GM12878 (cell line): Measurements from ENCODE around the gene CENATAC. TPM values are rescaled to one million over a fixed set of nuclear protein-coding genes. Genes with fewer than 3 reads are reported as not detected.

ENCODE experiments used
- ATAC-seq: fragments of 200-7000 bp; cut with Tn5 transposase; 3 replicates; pipeline ENCODE4 v1.9.1; 2020; ENCODE audit warnings: mild to moderate bottlenecking, moderate library complexity
- BruUV-seq: library from RNA; stranded (reverse); fragments of 400-500 nt; replicated peaks from 2 replicates; lab custom pipeline; 2021; lab: Mats Ljungman, UMichigan
- CTCF ChIA-PET: fragments of 300-600 bp; sonication (Branson Sonifier 250); formaldehyde crosslinking; extraction: SDS; loops from one replicate; lab custom pipeline; 2021; ENCODE audit warnings: inconsistent platforms; lab: Yijun Ruan, JAX
- POLR2A ChIA-PET: fragments of 350-600 bp; formaldehyde crosslinking; extraction: SDS; loops from one replicate; lab custom pipeline; 2021; ENCODE audit warnings: inconsistent platforms; lab: Charles Lee
- RAD21 ChIA-PET: fragments of 300-600 bp; sonication (Branson Sonifier 250); formaldehyde crosslinking; loops from one replicate; lab custom pipeline; 2023; ENCODE audit warnings: antibody characterized with exemption; ENCODE audit not compliant: unreplicated experiment; lab: Charles Lee
- SMC1A ChIA-PET: fragments of 300-600 bp; sonication (Branson Sonifier 250); formaldehyde crosslinking; loops from one replicate; lab custom pipeline; 2023; ENCODE audit not compliant: unreplicated experiment, uncharacterized antibody; lab: Charles Lee
- DNase-seq: peaks from one replicate; pipeline ENCODE4 v3.0.0-alpha.2; 2011; ENCODE audit warnings: low read depth, low spot score
- FAIRE-seq: peaks from 3 replicates; lab custom pipeline; 2011; peaks lifted over from hg19 to GRCh38; lab: Jason Lieb, UNC
- H2AFZ ChIP-seq: 2 replicates; pipeline ENCODE4 v1.6.0; 2011; ENCODE audit warnings: low read depth, low read length, control low read depth; ENCODE audit not compliant: control insufficient read depth
- H3K27ac ChIP-seq: 2 replicates; pipeline ENCODE4 v1.5.1; 2011; ENCODE audit warnings: control low read depth; ENCODE audit not compliant: control insufficient read depth, insufficient read depth
- H3K27me3 ChIP-seq, 2 experiments: replicated peaks in 1 of 2; 2 replicates each; pipeline versions ENCODE4 v1.6.0 to v1.6.1; 2011; ENCODE audit warnings: low read length in 1 of 2; ENCODE audit not compliant: control insufficient read depth in 2 of 2, insufficient read depth in 2 of 2
- H3K36me3 ChIP-seq, 2 experiments: 2 replicates each; pipeline ENCODE4 v1.5.1; 2011; ENCODE audit warnings: low read length in 1 of 2; ENCODE audit not compliant: control insufficient read depth in 2 of 2, insufficient read depth in 2 of 2
- H3K4me1 ChIP-seq: 2 replicates; pipeline ENCODE4 v1.6.1; 2011; ENCODE audit warnings: mild to moderate bottlenecking, low read length, moderate library complexity, mixed read lengths; ENCODE audit not compliant: control insufficient read depth, insufficient read depth
- H3K4me2 ChIP-seq: 2 replicates; pipeline ENCODE4 v1.6.0; 2011; ENCODE audit warnings: control low read depth; ENCODE audit not compliant: control insufficient read depth, insufficient read depth
- H3K4me3 ChIP-seq: fragments of 200-600 bp; sonication (generic); 2 replicates; pipeline ENCODE4 v1.5.1; 2016
- H3K79me2 ChIP-seq: 2 replicates; pipeline ENCODE4 v1.6.0; 2011; ENCODE audit warnings: low read length; ENCODE audit not compliant: control insufficient read depth, insufficient read depth
- H3K9ac ChIP-seq: 2 replicates; pipeline ENCODE4 v1.8.0; 2011; ENCODE audit warnings: low read length, control low read depth, mixed read lengths; ENCODE audit not compliant: control insufficient read depth, insufficient read depth
- H3K9me3 ChIP-seq: replicated peaks from 3 replicates; pipeline ENCODE4 v1.5.1; 2011; ENCODE audit warnings: mild to moderate bottlenecking, low read length; ENCODE audit not compliant: control insufficient read depth, insufficient read depth
- H4K20me1 ChIP-seq: 2 replicates; pipeline ENCODE4 v1.6.0; 2011; ENCODE audit not compliant: control insufficient read depth, insufficient read depth
- BHLHE40 ChIP-seq, 2 experiments: fragments of 450-650 bp in 1 of 2; IDR thresholded peaks; 2 replicates each; pipeline ENCODE4 v1.6.1; 2011 to 2017; ENCODE audit warnings: low read depth in 2 of 2, borderline replicate concordance in 1 of 2, improper control_type of control experiment in 1 of 2, low read length in 1 of 2, mild to moderate bottlenecking in 1 of 2
- KDM1A ChIP-seq: fragments of 200-600 bp; sonication (generic); IDR thresholded peaks from 2 replicates; pipeline ENCODE4 v1.6.1; 2016; ENCODE audit warnings: borderline replicate concordance
- MYB ChIP-seq: fragments of 150-350 bp; IDR thresholded peaks from 2 replicates; pipeline ENCODE4 v1.6.1; 2014; ENCODE audit warnings: mild to moderate bottlenecking, low read depth, low read length, borderline replicate concordance
- PML ChIP-seq: IDR thresholded peaks from 2 replicates; pipeline ENCODE4 v1.6.1; 2012; ENCODE audit warnings: low read length, inconsistent platforms
- POU2F2 ChIP-seq: IDR thresholded peaks from 3 replicates; pipeline ENCODE4 v1.6.1; 2011; ENCODE audit warnings: low read depth, mild to moderate bottlenecking, low read length, borderline replicate concordance
- TAF1 ChIP-seq: IDR thresholded peaks from 2 replicates; pipeline ENCODE4 v1.6.1; 2011; ENCODE audit warnings: mild to moderate bottlenecking, low read depth, low read length, borderline replicate concordance
- WGBS: methylation state at CpG from one replicate; pipeline ENCODE4 v1.1.6; 2016; ENCODE audit warnings: low lambda C conversion rate; ENCODE audit not compliant: insufficient replicate concordance, insufficient coverage; ENCODE audit errors: missing lambda C conversion rate; 5-methylcytosine and 5-hydroxymethylcytosine counted together
- in situ Hi-C: fragments of 300-500 bp; cut with MboI; formaldehyde crosslinking; loops from 9 replicates; pipeline ENCODE4 v1.14.3; 2018; ENCODE audit warnings: mixed read lengths
- intact Hi-C: fragments of 100-400 bp; cut with micrococcal nuclease; formaldehyde crosslinking; loops from one replicate; pipeline ENCODE4 v1.14.2; 2022; ENCODE audit not compliant: unreplicated experiment
- polyA plus RNA-seq, 11 experiments: library from polyadenylated mRNA; depleted of rRNA in 4 of 11; unstranded in 6 of 11; stranded (reverse) in 5 of 11; fragments of >200 nt; fragmentation: Nextera tagmentation in 4 of 11; fragmentation: Illumina TruSeq in 1 of 11; extraction: Ambion mirVana in 4 of 11; extraction: Trizol in 1 of 11; gene quantifications; 1 replicate in 1 of 11; 2 replicates in 10 of 11; pipeline versions ENCODE4 v1.2.1 to v1.2.3, GENCODE V29; 2011 to 2016; ENCODE audit warnings: inconsistent platforms in 2 of 11, missing spikeins in 2 of 11, low read depth in 1 of 11
- total RNA-seq, 4 experiments: library from RNA; depleted of rRNA in 3 of 4; stranded (reverse); fragments of >200 nt in 3 of 4; fragmentation: Illumina TruSeq in 1 of 4; extraction: Trizol in 1 of 4; gene quantifications; 2 replicates each; pipeline versions ENCODE4 v1.2.1 to v1.2.3, GENCODE V29; 2013 to 2021
- TF ChIP-seq, protein P1 (sequence below): fragments of 450-650 bp; IDR thresholded peaks from 2 replicates; pipeline ENCODE4 v1.6.1; 2017; ENCODE audit warnings: mild to moderate bottlenecking, moderate library complexity
- TF ChIP-seq, protein P2 (sequence below): IDR thresholded peaks from 2 replicates; pipeline ENCODE4 v1.6.1; 2011; ENCODE audit warnings: low read depth, mild to moderate bottlenecking, low read length, moderate library complexity, borderline replicate concordance; ENCODE audit errors: extremely low read depth
- TF ChIP-seq, protein P3 (sequence below): fragments of 450-650 bp; IDR thresholded peaks from 2 replicates; pipeline ENCODE4 v1.6.1; 2016; ENCODE audit warnings: mild to moderate bottlenecking
- TF ChIP-seq, protein P4 (sequence below): fragments of 450-650 bp; formaldehyde crosslinking; IDR thresholded peaks from 2 replicates; pipeline ENCODE4 v1.4.0; 2022; ENCODE audit warnings: mild to moderate bottlenecking, moderate library complexity
- TF ChIP-seq, protein P5 (sequence below): IDR thresholded peaks from 2 replicates; pipeline ENCODE4 v1.6.1; 2012; ENCODE audit warnings: mild to moderate bottlenecking, low read depth, low read length

CENATAC gene
- total and polyA plus RNA-seq, 10 of the 15 experiments (the other 5 are each of a cell fraction or from before 2014, with no cell fraction given): 4.8 to 37.1 (median 24.1) TPM

DNA sequence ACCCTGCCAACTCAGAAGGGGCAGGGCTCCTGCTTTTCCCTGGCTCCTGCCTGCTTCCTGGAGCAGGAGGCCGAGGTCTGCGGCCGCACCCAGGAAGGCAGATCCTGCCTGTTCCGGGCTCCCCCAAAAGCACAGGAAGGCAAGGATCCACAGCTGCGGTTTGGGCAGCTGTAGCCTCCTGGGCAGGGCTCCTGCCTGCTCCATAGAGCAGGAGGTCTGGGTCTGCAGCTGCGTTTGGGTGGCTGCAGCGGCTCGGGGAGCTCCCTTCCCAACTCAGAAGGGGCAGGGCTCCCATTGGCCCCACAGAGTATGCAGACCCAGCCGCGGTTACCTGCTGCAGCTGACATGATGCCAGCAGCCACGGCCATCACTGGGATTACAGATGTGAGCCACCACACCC is 36.3 kb upstream of the CENATAC start:
- Histone ChIP-seq H3K9me3 (no peaks in the 10 kb centered on the region), H2AFZ (no peak overlapping the region), H3K4me2 (no peak overlapping the region), H3K4me3 (no peak overlapping the region), H3K9ac (no peak overlapping the region), H3K27me3 (peaks cover 0 to 4% of the 10 kb centered on the region in 2 experiments; a peak in 1 of 4 replicates), H4K20me1 (no peaks in the 10 kb centered on the region), H3K27ac (no peak overlapping the region), H3K79me2 (no peaks in the 10 kb centered on the region), H3K4me1 (no peaks in the 10 kb centered on the region), H3K36me3 (no peaks in the 10 kb centered on the region)
- no peak for FAIRE-seq
- WGBS: 54% methylated on average over 11 of the region's 11 CpGs
- intact Hi-C loops (no loop called here), in situ Hi-C loops (no loop called here)
- no peak for ATAC-seq
- DNase-seq: no peak
- TF ChIP-seq, protein P1, sequence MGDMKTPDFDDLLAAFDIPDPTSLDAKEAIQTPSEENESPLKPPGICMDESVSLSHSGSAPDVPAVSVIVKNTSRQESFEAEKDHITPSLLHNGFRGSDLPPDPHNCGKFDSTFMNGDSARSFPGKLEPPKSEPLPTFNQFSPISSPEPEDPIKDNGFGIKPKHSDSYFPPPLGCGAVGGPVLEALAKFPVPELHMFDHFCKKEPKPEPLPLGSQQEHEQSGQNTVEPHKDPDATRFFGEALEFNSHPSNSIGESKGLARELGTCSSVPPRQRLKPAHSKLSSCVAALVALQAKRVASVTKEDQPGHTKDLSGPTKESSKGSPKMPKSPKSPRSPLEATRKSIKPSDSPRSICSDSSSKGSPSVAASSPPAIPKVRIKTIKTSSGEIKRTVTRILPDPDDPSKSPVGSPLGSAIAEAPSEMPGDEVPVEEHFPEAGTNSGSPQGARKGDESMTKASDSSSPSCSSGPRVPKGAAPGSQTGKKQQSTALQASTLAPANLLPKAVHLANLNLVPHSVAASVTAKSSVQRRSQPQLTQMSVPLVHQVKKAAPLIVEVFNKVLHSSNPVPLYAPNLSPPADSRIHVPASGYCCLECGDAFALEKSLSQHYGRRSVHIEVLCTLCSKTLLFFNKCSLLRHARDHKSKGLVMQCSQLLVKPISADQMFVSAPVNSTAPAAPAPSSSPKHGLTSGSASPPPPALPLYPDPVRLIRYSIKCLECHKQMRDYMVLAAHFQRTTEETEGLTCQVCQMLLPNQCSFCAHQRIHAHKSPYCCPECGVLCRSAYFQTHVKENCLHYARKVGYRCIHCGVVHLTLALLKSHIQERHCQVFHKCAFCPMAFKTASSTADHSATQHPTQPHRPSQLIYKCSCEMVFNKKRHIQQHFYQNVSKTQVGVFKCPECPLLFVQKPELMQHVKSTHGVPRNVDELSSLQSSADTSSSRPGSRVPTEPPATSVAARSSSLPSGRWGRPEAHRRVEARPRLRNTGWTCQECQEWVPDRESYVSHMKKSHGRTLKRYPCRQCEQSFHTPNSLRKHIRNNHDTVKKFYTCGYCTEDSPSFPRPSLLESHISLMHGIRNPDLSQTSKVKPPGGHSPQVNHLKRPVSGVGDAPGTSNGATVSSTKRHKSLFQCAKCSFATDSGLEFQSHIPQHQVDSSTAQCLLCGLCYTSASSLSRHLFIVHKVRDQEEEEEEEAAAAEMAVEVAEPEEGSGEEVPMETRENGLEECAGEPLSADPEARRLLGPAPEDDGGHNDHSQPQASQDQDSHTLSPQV: no peak
- TF ChIP-seq POU2F2 (no peak), MYB (no peak), BHLHE40 (IDR thresholded peaks at IDR 0.05; ENCODE audit: borderline replicate concordance in 1 of 2, low read depth in 2 of 2, low read length in 1 of 2) (no peak), TAF1 (no peak), PML (no peak), KDM1A (no peak)
- TF ChIP-seq, protein P2, sequence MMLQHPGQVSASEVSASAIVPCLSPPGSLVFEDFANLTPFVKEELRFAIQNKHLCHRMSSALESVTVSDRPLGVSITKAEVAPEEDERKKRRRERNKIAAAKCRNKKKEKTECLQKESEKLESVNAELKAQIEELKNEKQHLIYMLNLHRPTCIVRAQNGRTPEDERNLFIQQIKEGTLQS: no peak
- TF ChIP-seq, protein P3, sequence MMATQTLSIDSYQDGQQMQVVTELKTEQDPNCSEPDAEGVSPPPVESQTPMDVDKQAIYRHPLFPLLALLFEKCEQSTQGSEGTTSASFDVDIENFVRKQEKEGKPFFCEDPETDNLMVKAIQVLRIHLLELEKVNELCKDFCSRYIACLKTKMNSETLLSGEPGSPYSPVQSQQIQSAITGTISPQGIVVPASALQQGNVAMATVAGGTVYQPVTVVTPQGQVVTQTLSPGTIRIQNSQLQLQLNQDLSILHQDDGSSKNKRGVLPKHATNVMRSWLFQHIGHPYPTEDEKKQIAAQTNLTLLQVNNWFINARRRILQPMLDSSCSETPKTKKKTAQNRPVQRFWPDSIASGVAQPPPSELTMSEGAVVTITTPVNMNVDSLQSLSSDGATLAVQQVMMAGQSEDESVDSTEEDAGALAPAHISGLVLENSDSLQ: no peak
- TF ChIP-seq, protein P4, sequence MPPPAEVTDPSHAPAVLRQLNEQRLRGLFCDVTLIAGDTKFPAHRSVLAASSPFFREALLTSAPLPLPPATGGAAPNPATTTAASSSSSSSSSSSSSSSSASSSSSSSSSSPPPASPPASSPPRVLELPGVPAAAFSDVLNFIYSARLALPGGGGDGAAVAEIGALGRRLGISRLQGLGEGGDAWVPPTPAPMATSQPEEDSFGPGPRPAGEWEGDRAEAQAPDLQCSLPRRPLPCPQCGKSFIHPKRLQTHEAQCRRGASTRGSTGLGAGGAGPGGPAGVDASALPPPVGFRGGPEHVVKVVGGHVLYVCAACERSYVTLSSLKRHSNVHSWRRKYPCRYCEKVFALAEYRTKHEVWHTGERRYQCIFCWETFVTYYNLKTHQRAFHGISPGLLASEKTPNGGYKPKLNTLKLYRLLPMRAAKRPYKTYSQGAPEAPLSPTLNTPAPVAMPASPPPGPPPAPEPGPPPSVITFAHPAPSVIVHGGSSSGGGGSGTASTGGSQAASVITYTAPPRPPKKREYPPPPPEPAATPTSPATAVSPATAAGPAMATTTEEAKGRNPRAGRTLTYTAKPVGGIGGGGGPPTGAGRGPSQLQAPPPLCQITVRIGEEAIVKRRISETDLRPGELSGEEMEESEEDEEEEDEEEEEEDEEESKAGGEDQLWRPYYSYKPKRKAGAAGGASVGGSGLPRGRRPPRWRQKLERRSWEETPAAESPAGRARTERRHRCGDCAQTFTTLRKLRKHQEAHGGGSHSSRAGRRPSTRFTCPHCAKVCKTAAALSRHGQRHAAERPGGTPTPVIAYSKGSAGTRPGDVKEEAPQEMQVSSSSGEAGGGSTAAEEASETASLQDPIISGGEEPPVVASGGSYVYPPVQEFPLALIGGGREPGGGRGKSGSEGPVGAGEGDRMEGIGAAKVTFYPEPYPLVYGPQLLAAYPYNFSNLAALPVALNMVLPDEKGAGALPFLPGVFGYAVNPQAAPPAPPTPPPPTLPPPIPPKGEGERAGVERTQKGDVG: no peak
- TF ChIP-seq, protein P5, sequence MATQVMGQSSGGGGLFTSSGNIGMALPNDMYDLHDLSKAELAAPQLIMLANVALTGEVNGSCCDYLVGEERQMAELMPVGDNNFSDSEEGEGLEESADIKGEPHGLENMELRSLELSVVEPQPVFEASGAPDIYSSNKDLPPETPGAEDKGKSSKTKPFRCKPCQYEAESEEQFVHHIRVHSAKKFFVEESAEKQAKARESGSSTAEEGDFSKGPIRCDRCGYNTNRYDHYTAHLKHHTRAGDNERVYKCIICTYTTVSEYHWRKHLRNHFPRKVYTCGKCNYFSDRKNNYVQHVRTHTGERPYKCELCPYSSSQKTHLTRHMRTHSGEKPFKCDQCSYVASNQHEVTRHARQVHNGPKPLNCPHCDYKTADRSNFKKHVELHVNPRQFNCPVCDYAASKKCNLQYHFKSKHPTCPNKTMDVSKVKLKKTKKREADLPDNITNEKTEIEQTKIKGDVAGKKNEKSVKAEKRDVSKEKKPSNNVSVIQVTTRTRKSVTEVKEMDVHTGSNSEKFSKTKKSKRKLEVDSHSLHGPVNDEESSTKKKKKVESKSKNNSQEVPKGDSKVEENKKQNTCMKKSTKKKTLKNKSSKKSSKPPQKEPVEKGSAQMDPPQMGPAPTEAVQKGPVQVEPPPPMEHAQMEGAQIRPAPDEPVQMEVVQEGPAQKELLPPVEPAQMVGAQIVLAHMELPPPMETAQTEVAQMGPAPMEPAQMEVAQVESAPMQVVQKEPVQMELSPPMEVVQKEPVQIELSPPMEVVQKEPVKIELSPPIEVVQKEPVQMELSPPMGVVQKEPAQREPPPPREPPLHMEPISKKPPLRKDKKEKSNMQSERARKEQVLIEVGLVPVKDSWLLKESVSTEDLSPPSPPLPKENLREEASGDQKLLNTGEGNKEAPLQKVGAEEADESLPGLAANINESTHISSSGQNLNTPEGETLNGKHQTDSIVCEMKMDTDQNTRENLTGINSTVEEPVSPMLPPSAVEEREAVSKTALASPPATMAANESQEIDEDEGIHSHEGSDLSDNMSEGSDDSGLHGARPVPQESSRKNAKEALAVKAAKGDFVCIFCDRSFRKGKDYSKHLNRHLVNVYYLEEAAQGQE: no peak
- ChIA-PET CTCF (interaction anchor here (0.7 to 1.1 kb wide), 3 partner anchors 55 to 514 kb away, joined by 3 to 4 read pairs (median 3); no protein-coding TSS in a partner anchor), SMC1A (no interaction called here), POLR2A (no interaction called here), RAD21 (no interaction called here)
- BruUV-seq: no TSS peak
